ENCODE data around the gene ZSWIM6.

Gene ZSWIM6

GRCh38 chr5:61334868-61335615 is 3.0 kb downstream of the ZSWIM6 start:
- H3K4me3 ChIP-seq (replicated peaks in 1 of 2; ENCODE audit: low read depth in 2 of 2, low read length in 2 of 2) = peak overlapping the region; percentile 90 to 93
- DNase-seq (ENCODE audit: low read depth in 2 of 2) = peak; percentile 48 to 77
- TF ChIP-seq, protein P1, sequence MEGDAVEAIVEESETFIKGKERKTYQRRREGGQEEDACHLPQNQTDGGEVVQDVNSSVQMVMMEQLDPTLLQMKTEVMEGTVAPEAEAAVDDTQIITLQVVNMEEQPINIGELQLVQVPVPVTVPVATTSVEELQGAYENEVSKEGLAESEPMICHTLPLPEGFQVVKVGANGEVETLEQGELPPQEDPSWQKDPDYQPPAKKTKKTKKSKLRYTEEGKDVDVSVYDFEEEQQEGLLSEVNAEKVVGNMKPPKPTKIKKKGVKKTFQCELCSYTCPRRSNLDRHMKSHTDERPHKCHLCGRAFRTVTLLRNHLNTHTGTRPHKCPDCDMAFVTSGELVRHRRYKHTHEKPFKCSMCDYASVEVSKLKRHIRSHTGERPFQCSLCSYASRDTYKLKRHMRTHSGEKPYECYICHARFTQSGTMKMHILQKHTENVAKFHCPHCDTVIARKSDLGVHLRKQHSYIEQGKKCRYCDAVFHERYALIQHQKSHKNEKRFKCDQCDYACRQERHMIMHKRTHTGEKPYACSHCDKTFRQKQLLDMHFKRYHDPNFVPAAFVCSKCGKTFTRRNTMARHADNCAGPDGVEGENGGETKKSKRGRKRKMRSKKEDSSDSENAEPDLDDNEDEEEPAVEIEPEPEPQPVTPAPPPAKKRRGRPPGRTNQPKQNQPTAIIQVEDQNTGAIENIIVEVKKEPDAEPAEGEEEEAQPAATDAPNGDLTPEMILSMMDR (IDR thresholded peaks at IDR 0.05; ENCODE audit: low read depth, low read length) = no peak

DNA sequence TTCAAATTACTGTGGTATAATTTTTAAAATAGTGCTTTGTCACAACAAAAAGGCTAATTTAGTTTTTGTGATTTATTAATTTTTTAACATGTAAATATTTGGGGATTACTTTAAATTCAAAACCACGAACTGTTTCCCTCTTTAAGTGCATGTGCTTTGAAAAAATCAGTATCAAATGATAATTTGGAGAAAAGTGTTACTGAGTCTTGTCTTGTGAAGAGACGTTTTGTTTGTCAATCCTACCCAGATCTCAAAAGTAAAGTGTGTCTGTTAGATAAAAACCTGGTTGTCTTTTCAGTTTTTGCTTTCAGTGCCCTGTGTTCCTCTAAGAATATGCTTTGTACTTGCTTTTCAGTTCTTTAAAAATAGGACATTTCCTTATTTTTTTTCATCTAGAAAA is 7.7 kb downstream of the ZSWIM6 start:
- TF ChIP-seq, protein P1 (IDR thresholded peaks at IDR 0.05; ENCODE audit: low read depth, low read length) = no peak
- DNase-seq (ENCODE audit: low read depth in 2 of 2) = no peak
- H3K4me3 ChIP-seq (replicated peaks in 1 of 2; ENCODE audit: low read depth in 2 of 2, low read length in 2 of 2) = no peak overlapping the region

- no peak overlapping the region for H3K4me3 ChIP-seq (replicated peaks in 1 of 2; ENCODE audit: low read depth in 2 of 2, low read length in 2 of 2)
- TF ChIP-seq, protein P1 (IDR thresholded peaks at IDR 0.05; ENCODE audit: low read depth, low read length) = no peak
- DNase-seq (ENCODE audit: low read depth in 2 of 2) = no peak
These were observed 8.8 kb downstream of the ZSWIM6 start for GRCh38 chr5:61340775-61341361.

DNA sequence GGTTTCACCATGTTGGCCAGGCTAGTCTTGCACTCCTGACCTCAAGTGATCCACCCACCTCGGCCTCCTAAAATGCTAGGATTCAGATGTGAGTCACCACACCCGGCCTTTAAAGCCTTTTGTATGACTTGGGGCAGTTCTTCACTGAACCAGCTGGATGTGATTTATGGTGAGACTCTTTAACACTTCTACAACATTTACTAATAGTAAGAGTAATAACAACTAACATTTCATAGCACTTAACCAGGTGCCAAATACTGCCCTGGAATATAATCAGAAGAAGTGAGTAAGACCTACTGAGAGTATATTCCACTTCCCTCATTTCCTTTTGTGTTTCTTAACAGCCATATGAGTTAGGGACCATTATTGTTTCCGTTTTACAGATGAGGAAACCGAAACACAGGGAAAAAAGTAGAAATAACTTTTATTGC is 10.0 kb downstream of the ZSWIM6 start:
- TF ChIP-seq, protein P1 (IDR thresholded peaks at IDR 0.05; ENCODE audit: low read depth, low read length) = no peak
- peak in 1 of 2 donors; percentile 75 for DNase-seq (ENCODE audit: low read depth in 2 of 2)
- H3K4me3 ChIP-seq (replicated peaks in 1 of 2; ENCODE audit: low read depth in 2 of 2, low read length in 2 of 2) = no peak overlapping the region

DNA sequence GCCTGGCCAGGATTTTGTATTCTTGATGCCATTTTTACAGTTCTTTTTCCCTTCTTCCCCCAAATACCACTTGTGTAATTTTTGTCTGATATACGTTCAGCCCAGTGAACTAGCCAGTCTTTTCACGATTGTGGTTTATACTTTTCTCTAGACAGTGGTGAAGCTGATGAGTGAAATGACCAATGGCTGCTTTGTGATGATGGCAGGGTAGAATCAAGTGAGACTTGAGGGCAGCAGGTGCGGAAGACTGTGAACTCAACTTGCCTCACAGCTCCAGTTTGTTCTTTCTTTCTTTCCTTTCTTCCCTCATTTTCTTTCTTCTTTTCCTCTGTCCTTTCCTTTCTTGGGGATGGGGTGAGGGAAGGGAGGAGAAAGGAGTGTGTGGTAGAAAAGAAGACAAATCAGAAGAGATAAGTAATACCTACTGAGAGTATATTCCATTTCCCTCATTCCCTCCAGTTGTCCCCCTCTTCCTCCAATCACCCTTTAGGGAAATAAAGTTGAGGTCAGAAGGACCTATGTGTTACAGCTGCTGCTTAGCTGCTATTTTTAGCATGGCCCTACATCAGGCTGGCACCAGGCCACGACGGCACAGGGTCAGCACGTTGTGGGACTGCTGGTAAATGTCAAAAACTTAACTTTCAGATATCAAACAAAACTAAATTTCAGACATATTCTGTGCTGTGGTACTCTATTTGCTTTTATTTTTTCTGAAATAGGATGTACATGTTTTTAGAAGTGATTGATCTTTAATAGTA is 12.3 kb downstream of the ZSWIM6 start:
- H3K4me3 ChIP-seq (replicated peaks in 1 of 2; ENCODE audit: low read depth in 2 of 2, low read length in 2 of 2) = no peak overlapping the region
- DNase-seq (ENCODE audit: low read depth in 2 of 2) = peak in 1 of 2 donors; percentile 58
- TF ChIP-seq, protein P1 (IDR thresholded peaks at IDR 0.05; ENCODE audit: low read depth, low read length) = no peak

GRCh38 chr5:61346511-61346910 is 14.5 kb downstream of the ZSWIM6 start:
- TF ChIP-seq, protein P1 (IDR thresholded peaks at IDR 0.05; ENCODE audit: low read depth, low read length) = no peak
- H3K4me3 ChIP-seq (replicated peaks in 1 of 2; ENCODE audit: low read depth in 2 of 2, low read length in 2 of 2) = no peak overlapping the region
- no peak for DNase-seq (ENCODE audit: low read depth in 2 of 2)
